NCI-H128 (cell line): ENCODE data around the gene NEURL1.
"Not testable (repeated sequence)": the region's sequence is repeated elsewhere in the genome, so short reads cannot be mapped to it uniquely, and the experiment has no call there.

ENCODE experiments used
- DNase-seq: peaks from one replicate; lab custom pipeline; 2025; ENCODE audit not compliant: unreplicated experiment; lab: John Stamatoyannopoulos, UW

Gene NEURL1

GRCh38 chr10:103513380-103514060 is 20.0 kb downstream of the NEURL1 start:
- no peak for DNase-seq

GRCh38 chr10:103514244-103514643 is 20.7 kb downstream of the NEURL1 start:
- no peak for DNase-seq

GRCh38 chr10:103517234-103518085 is 24.0 kb downstream of the NEURL1 start:
- DNase-seq, result no peak

- no peak for DNase-seq
Measured at GRCh38 chr10:103519798-103520197, 26.3 kb downstream of the NEURL1 start.

GRCh38 chr10:103522006-103522405 is 28.5 kb downstream of the NEURL1 start:
- DNase-seq, result not testable (repeated sequence)

- DNase-seq, result no peak
Measured at GRCh38 chr10:103523683-103524082, 30.2 kb downstream of the NEURL1 start.

- DNase-seq, result no peak
Measured at GRCh38 chr10:103525901-103526300, 32.4 kb downstream of the NEURL1 start.

- not testable (repeated sequence) for DNase-seq
Measured at GRCh38 chr10:103527476-103527875, 34.0 kb downstream of the NEURL1 start.

- DNase-seq, result no peak
Measured at GRCh38 chr10:103528549-103528948, 35.0 kb downstream of the NEURL1 start.

- no peak for DNase-seq
Measured at GRCh38 chr10:103529539-103529938, 36.0 kb downstream of the NEURL1 start.

GRCh38 chr10:103533827-103534226 is 40.3 kb downstream of the NEURL1 start:
- no peak for DNase-seq

- no peak for DNase-seq
Measured at GRCh38 chr10:103534621-103535498, 41.4 kb downstream of the NEURL1 start.

- no peak for DNase-seq
Measured at GRCh38 chr10:103535595-103535994, 42.1 kb downstream of the NEURL1 start.

GRCh38 chr10:103539751-103540150 is 46.2 kb downstream of the NEURL1 start:
- DNase-seq, result no peak

GRCh38 chr10:103540722-103541121 is 47.2 kb downstream of the NEURL1 start:
- no peak for DNase-seq

- DNase-seq, result no peak
Measured at GRCh38 chr10:103541616-103542015, 48.1 kb downstream of the NEURL1 start.

- DNase-seq, result peak; percentile 23
Measured at GRCh38 chr10:103542764-103543616, 49.5 kb downstream of the NEURL1 start.

GRCh38 chr10:103543617-103544525 is 50.4 kb downstream of the NEURL1 start:
- DNase-seq, result no peak

GRCh38 chr10:103544657-103545310 is 51.3 kb downstream of the NEURL1 start:
- no peak for DNase-seq
